OCI-LY1 (cell line): Measurements from ENCODE around the gene FHIT.

Experiments used
- H2AFZ ChIP-seq: fragments of 200-600 bp; sonication (generic), shearing (Covaris generic); 2 replicates; pipeline ENCODE4 v1.6.0; 2014; ENCODE audit warnings: antibody characterized with exemption, mild to moderate bottlenecking, low read length
- H3F3A ChIP-seq: fragments of 200-600 bp; sonication (generic), shearing (Covaris generic); 2 replicates; pipeline ENCODE4 v1.6.0; 2014; ENCODE audit warnings: mild to moderate bottlenecking, antibody characterized with exemption, low read length, moderate library complexity; ENCODE audit not compliant: insufficient read depth
- H3K27ac ChIP-seq: fragments of 200-600 bp; sonication (generic); 2 replicates; pipeline ENCODE4 v1.5.1; 2014; ENCODE audit warnings: low read length, mixed run types, mild to moderate bottlenecking, low read depth; ENCODE audit not compliant: poor library complexity, severe bottlenecking
- H3K27me3 ChIP-seq: fragments of 200-600 bp; sonication (generic); 2 replicates; pipeline ENCODE4 v1.6.0; 2014; ENCODE audit warnings: antibody characterized with exemption, mild to moderate bottlenecking, low read length, moderate library complexity; ENCODE audit not compliant: insufficient read depth
- H3K36me3 ChIP-seq: fragments of 200-600 bp; sonication (generic); 2 replicates; pipeline ENCODE4 v1.6.1; 2014; ENCODE audit warnings: mild to moderate bottlenecking, antibody characterized with exemption, low read length, moderate library complexity, mixed read lengths; ENCODE audit not compliant: insufficient read depth
- H3K4me1 ChIP-seq: fragments of 200-600 bp; sonication (generic); 2 replicates; pipeline ENCODE4 v1.5.1; 2014; ENCODE audit warnings: mild to moderate bottlenecking, low read length, moderate library complexity; ENCODE audit not compliant: insufficient read depth, severe bottlenecking
- H3K4me2 ChIP-seq: fragments of 200-600 bp; sonication (generic), shearing (Covaris generic); 2 replicates; pipeline ENCODE4 v1.6.1; 2014; ENCODE audit warnings: low read length
- H3K4me3 ChIP-seq: fragments of 200-600 bp; sonication (generic); 2 replicates; pipeline ENCODE4 v1.5.1; 2014; ENCODE audit warnings: low read length, low read depth, mild to moderate bottlenecking, mixed read lengths; ENCODE audit not compliant: poor library complexity, severe bottlenecking
- H3K79me2 ChIP-seq: fragments of 200-600 bp; shearing (Covaris generic); 2 replicates; pipeline ENCODE4 v1.6.1; 2016; ENCODE audit warnings: mixed run types, low read length, mixed read lengths; ENCODE audit not compliant: insufficient read depth
- H3K9ac ChIP-seq: fragments of 200-600 bp; sonication (generic), shearing (Covaris generic); 2 replicates; pipeline ENCODE4 v1.6.1; 2014; ENCODE audit warnings: mild to moderate bottlenecking, low read length, mixed read lengths
- H3K9me2 ChIP-seq: fragments of 200-600 bp; sonication (generic), shearing (Covaris generic); 2 replicates; pipeline ENCODE4 v1.6.1; 2014; ENCODE audit warnings: low read depth, mild to moderate bottlenecking, low read length, mixed read lengths
- H3K9me3 ChIP-seq: fragments of 200-600 bp; shearing (Covaris generic); 2 replicates; pipeline ENCODE4 v1.6.1; 2014; ENCODE audit warnings: low read length, mixed read lengths
- H4K20me1 ChIP-seq: fragments of 200-600 bp; sonication (generic), shearing (Covaris generic); 2 replicates; pipeline ENCODE4 v1.6.0; 2016; ENCODE audit warnings: mild to moderate bottlenecking, low read length; ENCODE audit not compliant: insufficient read depth
- EZH2 ChIP-seq: fragments of 200-600 bp; sonication (generic), shearing (Covaris generic); IDR thresholded peaks from 2 replicates; pipeline ENCODE4 v1.8.0; 2017; ENCODE audit warnings: borderline replicate concordance, mixed run types, mild to moderate bottlenecking, antibody characterized with exemption, low read length, moderate library complexity, mixed read lengths
- TF ChIP-seq, protein P1 (sequence below): fragments of 200-600 bp; sonication (generic), shearing (Covaris generic); IDR thresholded peaks from 2 replicates; pipeline ENCODE4 v1.5.1; 2017; ENCODE audit warnings: mild to moderate bottlenecking, antibody characterized with exemption, low read length, moderate library complexity, mixed read lengths

FHIT gene

DNA sequence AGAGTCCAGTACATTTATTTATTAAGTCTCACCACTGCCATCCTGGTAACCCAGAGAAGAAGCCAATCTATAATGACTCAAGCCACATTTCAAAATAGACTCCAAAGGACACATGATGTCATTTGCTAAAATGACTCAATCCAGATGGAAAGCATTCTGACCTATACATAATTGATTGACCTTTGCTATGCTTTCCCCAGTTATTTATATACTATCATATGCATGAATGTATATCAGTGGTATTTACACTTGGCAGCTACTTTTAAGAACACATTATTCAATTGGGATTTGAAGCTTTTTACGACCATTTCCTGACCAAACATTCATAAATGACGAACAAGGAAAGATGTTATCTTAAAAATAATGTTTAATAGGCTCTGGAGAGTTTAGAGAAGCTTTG is 297.2 kb downstream of the FHIT start:
- Histone ChIP-seq H3K4me3 (no peak overlapping the region), H2AFZ (no peak overlapping the region), H3K27ac (no peak overlapping the region)

DNA sequence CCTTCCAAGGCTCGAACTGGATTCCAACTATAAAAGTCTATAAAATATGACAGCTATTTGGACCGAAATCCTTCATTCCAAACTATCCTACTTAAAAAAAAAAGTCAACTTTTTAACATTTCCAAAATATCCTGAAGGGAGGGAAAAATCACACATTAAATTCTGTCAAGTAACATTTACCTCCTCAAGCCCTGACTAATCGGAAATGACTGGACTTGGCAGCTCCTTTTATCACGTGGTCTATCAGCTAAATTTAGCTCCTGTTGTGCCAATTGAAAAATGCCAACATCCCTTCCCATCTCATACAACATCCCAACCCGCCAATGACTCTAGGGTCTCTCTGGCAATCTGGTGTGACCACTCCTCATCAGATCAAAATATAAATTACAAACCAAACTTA is 297.9 kb downstream of the FHIT start:
- Histone ChIP-seq H3K27me3 (no peaks in the 10 kb centered on the region), H3K4me3 (no peak overlapping the region), H3K79me2 (no peaks in the 10 kb centered on the region), H3K27ac (no peak overlapping the region), H3K9me3 (peaks cover 7% of the 10 kb centered on the region), H2AFZ (no peak overlapping the region), H3K36me3 (no peaks in the 10 kb centered on the region), H3K4me1 (no peaks in the 10 kb centered on the region), H3K4me2 (no peak overlapping the region), H3K9ac (no peak overlapping the region), H3F3A (no peaks in the 10 kb centered on the region), H4K20me1 (no peaks in the 10 kb centered on the region), H3K9me2 (no peaks in the 10 kb centered on the region)
- TF ChIP-seq, protein P1, sequence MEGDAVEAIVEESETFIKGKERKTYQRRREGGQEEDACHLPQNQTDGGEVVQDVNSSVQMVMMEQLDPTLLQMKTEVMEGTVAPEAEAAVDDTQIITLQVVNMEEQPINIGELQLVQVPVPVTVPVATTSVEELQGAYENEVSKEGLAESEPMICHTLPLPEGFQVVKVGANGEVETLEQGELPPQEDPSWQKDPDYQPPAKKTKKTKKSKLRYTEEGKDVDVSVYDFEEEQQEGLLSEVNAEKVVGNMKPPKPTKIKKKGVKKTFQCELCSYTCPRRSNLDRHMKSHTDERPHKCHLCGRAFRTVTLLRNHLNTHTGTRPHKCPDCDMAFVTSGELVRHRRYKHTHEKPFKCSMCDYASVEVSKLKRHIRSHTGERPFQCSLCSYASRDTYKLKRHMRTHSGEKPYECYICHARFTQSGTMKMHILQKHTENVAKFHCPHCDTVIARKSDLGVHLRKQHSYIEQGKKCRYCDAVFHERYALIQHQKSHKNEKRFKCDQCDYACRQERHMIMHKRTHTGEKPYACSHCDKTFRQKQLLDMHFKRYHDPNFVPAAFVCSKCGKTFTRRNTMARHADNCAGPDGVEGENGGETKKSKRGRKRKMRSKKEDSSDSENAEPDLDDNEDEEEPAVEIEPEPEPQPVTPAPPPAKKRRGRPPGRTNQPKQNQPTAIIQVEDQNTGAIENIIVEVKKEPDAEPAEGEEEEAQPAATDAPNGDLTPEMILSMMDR, result no peak
- TF ChIP-seq EZH2, result no peak

More for the DNA sequence above, 297.2 kb downstream of the FHIT start:
- Histone ChIP-seq H3F3A (no peaks in the 10 kb centered on the region), H4K20me1 (no peaks in the 10 kb centered on the region), H3K27me3 (no peaks in the 10 kb centered on the region), H3K79me2 (no peaks in the 10 kb centered on the region), H3K9ac (no peak overlapping the region), H3K4me1 (no peaks in the 10 kb centered on the region), H3K36me3 (no peaks in the 10 kb centered on the region), H3K9me3 (peaks cover 7% of the 10 kb centered on the region), H3K4me2 (no peak overlapping the region), H3K9me2 (no peaks in the 10 kb centered on the region)
- TF ChIP-seq, protein P1, result no peak
- TF ChIP-seq EZH2, result no peak

DNA sequence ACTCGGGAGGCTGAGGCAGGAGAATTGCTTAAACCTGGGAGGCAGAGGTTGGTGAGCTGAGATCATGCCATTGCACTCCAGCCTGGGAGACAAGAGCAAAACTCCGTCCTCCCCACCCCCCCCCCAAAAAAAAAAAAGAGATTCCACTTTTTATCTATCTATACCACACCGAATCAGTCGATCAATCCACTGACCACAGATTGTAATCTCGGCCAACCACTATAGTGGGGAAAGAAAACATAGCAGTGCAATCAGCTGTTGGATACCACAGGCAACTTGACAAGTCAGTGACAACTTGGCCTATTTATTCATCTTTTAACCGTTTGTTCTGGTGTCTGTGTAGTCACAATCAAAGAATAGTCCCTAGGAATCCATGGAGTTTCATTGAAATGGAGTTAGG is 299.2 kb downstream of the FHIT start:
- no peak overlapping the region for H3K9ac ChIP-seq
- H3K9me3 ChIP-seq, result peaks cover 7% of the 10 kb centered on the region
- no peak overlapping the region for H3K4me2 ChIP-seq
- no peak overlapping the region for H2AFZ ChIP-seq
- no peak overlapping the region for H3K4me3 ChIP-seq
- TF ChIP-seq, protein P1, result no peak
- no peak for TF ChIP-seq EZH2
- no peaks in the 10 kb centered on the region for H3K9me2 ChIP-seq
- H3K36me3 ChIP-seq, result no peaks in the 10 kb centered on the region
- H3F3A ChIP-seq, result no peaks in the 10 kb centered on the region
- no peaks in the 10 kb centered on the region for H3K4me1 ChIP-seq
- no peaks in the 10 kb centered on the region for H3K79me2 ChIP-seq
- no peaks in the 10 kb centered on the region for H4K20me1 ChIP-seq
- no peak overlapping the region for H3K27ac ChIP-seq
- H3K27me3 ChIP-seq, result no peaks in the 10 kb centered on the region
